Activated T-cell treated with anti-CD3 and anti-CD28 coated beads, Interleukin-2, amount 50 U/mL, for 48 hours (primary cell): Measurements from ENCODE around the gene MYBL2.
"Not testable (repeated sequence)": the region's sequence is repeated elsewhere in the genome, so short reads cannot be mapped to it uniquely, and the experiment has no call there.

ENCODE experiments used
- DNase-seq, 2 experiments: peaks; one replicate each; pipeline ENCODE4 v3.0.0-alpha.2; 2020

MYBL2 gene

GRCh38 chr20:43755390-43755789 lies 88.5 kb downstream of the MYBL2 start:
- no peak for DNase-seq

GRCh38 chr20:43755851-43756250 lies 88.9 kb downstream of the MYBL2 start:
- DNase-seq, result no peak

DNA sequence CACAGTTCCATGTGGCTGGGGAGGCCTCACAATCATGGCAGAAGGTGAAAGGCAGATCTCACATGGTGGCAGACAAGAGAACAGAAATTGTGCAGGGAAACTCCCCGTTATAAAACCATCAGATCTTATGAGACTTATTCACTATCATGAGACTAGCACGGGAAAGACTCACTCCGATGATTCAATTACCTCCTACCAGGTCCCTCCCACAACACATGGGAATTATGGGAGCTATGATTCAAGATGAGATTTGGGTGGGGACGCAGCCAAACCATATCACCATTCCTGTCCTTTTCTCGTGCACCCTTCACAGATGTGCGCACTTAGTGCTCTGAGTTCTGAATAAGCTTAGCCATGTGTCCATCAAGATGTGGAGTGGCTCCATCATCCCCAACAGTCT lies 91.0 kb downstream of the MYBL2 start:
- DNase-seq, result not testable (repeated sequence)

DNA sequence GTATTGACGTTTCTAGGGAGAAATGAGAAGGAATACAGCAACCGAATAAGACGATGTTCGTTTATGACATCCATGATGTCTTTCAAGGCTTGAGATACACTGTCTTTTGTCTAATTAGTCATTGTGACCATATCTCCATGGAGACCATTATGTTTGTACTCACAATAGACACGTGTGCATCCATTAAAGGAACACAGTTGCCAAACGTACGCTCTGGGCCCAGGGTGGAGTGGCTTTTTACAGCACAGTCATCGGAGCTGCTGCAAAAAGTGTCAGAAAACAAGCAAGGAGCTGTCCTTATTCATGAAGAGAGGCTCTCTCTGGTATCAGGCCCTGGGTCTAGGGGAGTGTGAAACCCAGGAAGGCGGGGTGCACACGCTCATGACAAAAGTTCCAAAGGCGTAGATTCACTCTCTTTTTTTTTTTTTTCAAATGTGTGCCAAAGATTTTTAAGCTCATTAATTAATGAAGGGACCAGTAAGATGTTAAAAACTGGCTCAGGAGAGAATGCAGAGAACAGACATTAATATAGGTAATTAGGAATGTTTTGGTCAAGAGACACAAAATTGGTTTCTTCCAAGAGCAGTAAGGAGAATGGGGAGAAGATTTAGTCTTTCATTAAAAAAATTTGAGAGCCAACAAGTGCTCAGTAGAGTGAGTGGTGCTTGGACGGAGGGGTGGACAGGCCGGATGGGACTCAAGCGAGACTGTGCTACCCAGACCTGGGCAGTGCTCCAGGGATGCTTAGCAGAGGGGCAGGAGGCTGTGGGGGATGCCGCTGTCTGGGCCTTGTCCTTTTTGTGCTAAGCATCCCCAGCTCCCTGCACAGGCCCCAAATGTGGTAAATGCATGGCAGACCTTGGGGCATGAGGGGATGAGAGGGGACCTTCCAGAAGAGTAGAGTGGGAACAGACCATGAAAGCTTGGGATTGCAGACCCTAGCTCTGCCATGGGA lies 94.7 kb downstream of the MYBL2 start:
- DNase-seq, result no peak

GRCh38 chr20:43762911-43763310 lies 96.0 kb downstream of the MYBL2 start:
- DNase-seq, result no peak

DNA sequence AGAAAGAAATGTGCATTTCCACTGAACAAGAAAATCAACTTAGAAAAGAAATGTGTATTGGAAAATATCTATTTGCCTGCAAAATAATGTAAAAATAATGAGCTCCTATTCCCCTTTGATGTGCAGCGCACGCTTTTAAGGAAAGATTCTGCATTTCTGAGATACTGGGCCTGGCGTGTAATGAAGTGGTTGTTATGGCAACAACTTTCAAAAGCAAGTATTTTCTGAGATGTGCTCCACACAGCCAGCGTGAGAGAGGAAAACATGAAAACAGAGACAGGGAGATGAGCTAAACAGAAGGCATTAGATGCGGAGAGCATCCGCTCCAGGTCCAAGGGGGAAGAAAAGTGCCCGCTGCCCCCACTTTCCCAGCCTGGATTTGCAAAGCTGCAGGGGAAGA lies 99.0 kb downstream of the MYBL2 start:
- DNase-seq, result no peak
